ENCODE measurements around the gene CIDEB.

The CIDEB gene

DNA sequence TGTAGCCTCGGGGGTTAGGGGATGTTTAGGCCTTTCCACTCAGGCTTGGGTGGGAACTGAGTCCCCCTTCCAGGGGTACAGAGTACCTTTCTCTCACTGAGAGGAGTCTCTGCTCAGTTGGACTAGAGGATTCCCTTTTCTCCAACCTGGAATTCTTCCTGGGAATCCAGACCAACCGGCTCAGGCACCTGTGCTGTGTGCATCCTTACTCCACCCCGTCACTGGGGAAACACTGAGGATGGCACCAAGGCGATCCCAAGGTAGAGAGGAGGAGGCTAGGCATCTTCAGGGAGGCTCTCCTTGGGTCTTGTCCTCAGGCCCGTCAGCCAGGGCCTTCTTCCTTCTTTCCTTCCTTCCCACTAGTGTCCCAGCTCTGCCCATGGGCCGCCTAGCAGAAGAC lies 43.9 kb downstream of the CIDEB start:
- no peak for DNase-seq (ENCODE audit: low read depth)
- TF ChIP-seq CTCF (conservative IDR thresholded peaks at IDR 0.05; ENCODE audit: control insufficient read depth, insufficient read depth, low read depth, low read length) = no peak
- no peak overlapping the region for H3K4me3 ChIP-seq (ENCODE audit: control insufficient read depth, low read depth, low read length)

DNA sequence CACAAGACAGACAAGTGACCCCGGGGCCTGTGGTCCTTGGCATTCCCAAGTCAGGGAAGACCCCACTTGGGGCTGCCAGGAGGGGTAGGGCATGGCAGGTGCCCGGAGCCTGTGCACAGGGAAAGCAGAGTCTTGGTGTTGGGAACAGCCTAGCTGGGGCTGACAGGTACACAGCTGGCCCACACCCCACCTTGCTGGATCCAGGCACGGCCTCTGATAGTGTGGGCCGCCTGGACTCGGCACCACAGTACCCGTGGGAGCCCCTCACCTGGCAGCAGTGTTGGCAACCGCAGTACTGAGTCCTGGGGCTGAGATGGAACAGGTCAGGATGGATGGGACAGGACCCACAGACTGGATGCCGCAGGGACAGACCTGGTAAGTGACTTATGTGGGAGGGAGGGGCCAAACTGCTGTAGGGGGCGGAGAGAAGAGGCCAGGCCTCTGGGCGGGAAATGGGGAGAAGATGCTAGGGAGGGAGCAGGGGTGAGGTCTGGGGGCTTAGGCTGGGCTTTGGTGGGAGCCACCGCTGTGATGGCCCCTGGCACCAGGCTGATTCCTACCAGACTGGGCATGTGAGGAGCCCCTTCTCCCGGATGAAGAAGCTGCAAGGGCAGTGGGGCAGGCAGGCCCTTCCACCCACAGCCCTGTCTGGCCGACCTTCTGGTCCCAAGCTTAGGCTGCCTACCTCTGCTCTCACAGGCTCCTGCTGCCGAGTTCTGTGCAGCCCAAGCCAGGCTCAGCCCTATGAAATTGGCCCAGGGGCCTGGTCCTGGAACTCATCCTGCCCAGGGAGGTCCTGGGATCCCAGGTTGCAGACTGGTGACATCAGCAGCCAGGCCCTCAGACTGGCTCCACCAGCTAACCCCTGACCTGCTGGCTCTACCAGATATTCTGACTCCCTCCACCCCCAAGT lies 44.7 kb downstream of the CIDEB start, which contains the start of gene TGM1:
TSS of gene TGM1 (minus strand) at position 357 of the 913 bp plus-strand sequence. CDS start 825 bp downstream, outside the sequence.
- H3K4me3 ChIP-seq (ENCODE audit: control insufficient read depth, low read depth, low read length) = no peak within 1 kb of the TSS
- DNase-seq (ENCODE audit: low read depth) = no peak
- TF ChIP-seq CTCF (conservative IDR thresholded peaks at IDR 0.05; ENCODE audit: control insufficient read depth, insufficient read depth, low read depth, low read length) = no peak

GRCh38 chr14:24261969-24262327 lies 45.8 kb downstream of the CIDEB start:
- no peak for DNase-seq (ENCODE audit: low read depth)
- TF ChIP-seq CTCF (conservative IDR thresholded peaks at IDR 0.05; ENCODE audit: control insufficient read depth, insufficient read depth, low read depth, low read length) = no peak
- H3K4me3 ChIP-seq (ENCODE audit: control insufficient read depth, low read depth, low read length) = no peak overlapping the region

- TF ChIP-seq CTCF (conservative IDR thresholded peaks at IDR 0.05; ENCODE audit: control insufficient read depth, insufficient read depth, low read depth, low read length) = no peak
- DNase-seq (ENCODE audit: low read depth) = no peak
- no peak overlapping the region for H3K4me3 ChIP-seq (ENCODE audit: control insufficient read depth, low read depth, low read length)
Measured at GRCh38 chr14:24261256-24261968, 46.4 kb downstream of the CIDEB start.

DNA sequence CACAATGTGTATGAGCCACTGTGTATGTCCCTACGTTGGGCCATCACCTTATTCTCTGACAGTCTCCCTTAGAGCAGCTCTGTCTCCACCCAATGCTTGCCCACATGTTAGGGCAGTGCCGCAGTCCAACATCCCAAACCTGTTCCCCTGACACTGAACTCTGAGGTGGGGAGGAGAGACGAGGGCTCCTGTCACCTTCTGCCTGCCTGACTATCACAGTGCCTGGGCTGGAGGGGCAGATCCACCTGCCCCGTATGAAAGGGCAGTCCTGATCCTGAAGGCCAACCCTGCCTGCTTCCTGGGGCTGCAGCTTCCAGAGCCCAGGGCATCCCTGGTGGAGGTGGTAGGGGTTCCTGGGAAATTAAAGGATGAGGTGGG lies 47.0 kb downstream of the CIDEB start:
- no peak for TF ChIP-seq CTCF (conservative IDR thresholded peaks at IDR 0.05; ENCODE audit: control insufficient read depth, insufficient read depth, low read depth, low read length)
- H3K4me3 ChIP-seq (ENCODE audit: control insufficient read depth, low read depth, low read length) = no peak overlapping the region

GRCh38 chr14:24260026-24260779 lies 47.6 kb downstream of the CIDEB start:
- no peak overlapping the region for H3K4me3 ChIP-seq (ENCODE audit: control insufficient read depth, low read depth, low read length)
- TF ChIP-seq CTCF (conservative IDR thresholded peaks at IDR 0.05; ENCODE audit: control insufficient read depth, insufficient read depth, low read depth, low read length) = no peak

More for the DNA sequence above, 47.0 kb downstream of the CIDEB start:
- DNase-seq (ENCODE audit: low read depth) = no peak

More at GRCh38 chr14:24260026-24260779, 47.6 kb downstream of the CIDEB start:
- no peak for DNase-seq (ENCODE audit: low read depth)

All from fibroblast of mammary gland (primary cell).